Endometrial microvascular endothelial cells (primary cell): ENCODE data around the gene NHERF2. TPM values are rescaled to one million over a fixed set of nuclear protein-coding genes. Genes with fewer than 3 reads are reported as not detected.

Experiments
- in situ Hi-C: cut with HindIII; loops from 2 replicates; pipeline ENCODE4 v1.10.0; 2017; ENCODE audit warnings: low sequenced_read_pairs, low pct_unique_long_range_greater_than_20kb; ENCODE audit errors: inconsistent ontology term
- total RNA-seq: library from RNA; depleted of rRNA; stranded (reverse); fragments of >200 nt; gene quantifications from one replicate; pipeline ENCODE4 v1.2.3, GENCODE V29; 2015; ENCODE audit errors: inconsistent ontology term

Gene NHERF2
- total RNA-seq, 1 donor from 2014 or later = 194 TPM

DNA sequence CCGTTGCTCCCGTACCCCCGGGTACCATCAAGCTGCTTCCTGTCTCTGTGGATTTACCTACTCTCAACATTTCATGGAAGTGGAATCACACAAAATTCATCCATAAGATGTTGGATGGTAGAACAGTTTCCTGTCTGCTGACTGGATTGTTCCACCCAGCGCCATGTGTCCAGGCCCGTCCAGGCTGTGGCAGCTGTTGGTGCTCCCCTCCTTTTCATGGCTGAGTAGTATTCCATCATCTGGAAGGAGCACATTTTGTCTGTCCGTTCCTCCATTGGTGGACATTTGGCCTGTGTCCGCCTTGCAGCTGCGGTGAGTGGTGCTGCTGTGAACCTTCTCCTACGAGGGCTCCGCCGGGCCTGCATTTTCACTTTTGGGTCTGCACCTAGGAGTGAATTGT, 39.4 kb downstream of the NHERF2 start:
- in situ Hi-C loops = no loop called here

- in situ Hi-C loops = no loop called here
Observed at GRCh38 chr16:2070576-2071453, 44.1 kb downstream of the NHERF2 start.

DNA sequence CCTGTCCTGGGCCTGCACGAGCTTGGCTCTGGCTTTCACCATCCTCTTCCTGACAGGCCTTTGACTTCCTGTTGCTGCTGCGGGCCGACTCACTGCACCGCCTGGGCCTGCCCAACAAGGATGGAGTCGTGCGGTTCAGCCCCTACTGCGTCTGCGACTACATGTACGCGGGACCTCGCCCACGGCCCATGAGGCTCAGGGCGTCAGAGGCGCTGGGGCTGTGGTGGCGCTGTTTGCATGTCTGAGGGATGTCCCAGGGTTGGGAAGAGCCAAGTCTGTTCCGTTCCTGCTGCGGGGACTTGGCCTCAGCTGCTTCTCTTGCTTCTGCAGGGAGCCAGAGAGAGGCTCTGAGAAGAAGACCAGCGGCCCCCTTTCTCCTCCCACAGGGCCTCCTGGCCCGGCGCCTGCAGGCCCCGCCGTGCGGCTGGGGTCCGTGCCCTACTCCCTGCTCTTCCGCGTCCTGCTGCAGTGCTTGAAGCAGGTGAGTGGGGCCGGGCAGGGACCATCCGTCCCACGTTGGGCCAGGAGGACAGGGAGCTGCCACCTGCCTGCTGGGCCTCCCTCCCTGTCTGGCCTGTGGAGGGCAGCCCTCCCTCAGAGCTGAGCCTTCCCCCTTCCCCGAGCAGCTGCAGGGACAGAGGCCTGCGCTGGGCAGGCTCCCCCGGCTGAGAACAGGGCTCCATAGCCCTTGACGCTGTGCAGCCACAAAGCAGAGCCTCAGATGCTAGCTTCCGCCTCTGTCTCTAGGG, 44.9 kb downstream of the NHERF2 start:
- in situ Hi-C loops = no loop called here

GRCh38 chr16:2072926-2073325, 46.2 kb downstream of the NHERF2 start:
- in situ Hi-C loops = no loop called here

- in situ Hi-C loops = no loop called here
Observed at GRCh38 chr16:2074071-2074470, 47.4 kb downstream of the NHERF2 start.

- in situ Hi-C loops = no loop called here
Observed at GRCh38 chr16:2075631-2076030, 48.9 kb downstream of the NHERF2 start.

DNA sequence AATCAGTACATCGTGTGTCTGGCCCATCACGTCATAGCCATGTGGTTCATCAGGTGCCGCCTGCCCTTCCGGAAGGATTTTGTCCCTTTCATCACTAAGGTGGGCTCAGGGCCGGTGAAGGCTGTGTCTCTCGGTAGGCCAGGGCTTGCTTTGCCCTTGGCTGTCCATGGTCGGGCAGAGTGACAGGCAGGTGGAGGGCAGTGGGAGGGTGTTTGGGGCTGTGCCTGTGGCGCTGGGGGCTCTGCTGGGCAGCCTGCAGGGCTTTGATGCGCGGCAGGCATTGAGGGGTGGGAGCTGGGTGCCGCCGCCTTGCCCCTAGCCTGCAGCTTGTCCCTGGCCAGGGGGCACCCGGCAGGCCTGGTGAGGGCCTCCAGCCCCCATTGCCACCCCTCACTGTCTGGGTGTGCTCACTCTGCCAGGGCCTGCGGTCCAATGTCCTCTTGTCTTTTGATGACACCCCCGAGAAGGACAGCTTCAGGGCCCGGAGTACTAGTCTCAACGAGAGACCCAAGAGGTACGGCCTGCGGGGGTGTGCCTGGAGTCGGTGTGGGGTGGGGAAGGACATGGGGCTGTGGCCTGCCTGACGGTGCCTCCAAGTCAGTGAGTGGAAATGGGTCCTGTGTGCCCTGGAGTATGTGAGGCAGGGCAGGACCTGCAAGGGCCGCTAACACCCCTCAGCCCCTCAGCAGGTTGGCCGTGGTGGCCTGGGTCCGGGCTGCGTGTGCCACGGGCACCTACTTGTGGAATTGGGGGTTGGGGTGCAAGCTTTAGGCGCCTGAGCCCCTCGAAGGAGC, 49.6 kb downstream of the NHERF2 start:
- in situ Hi-C loops = no loop called here

DNA sequence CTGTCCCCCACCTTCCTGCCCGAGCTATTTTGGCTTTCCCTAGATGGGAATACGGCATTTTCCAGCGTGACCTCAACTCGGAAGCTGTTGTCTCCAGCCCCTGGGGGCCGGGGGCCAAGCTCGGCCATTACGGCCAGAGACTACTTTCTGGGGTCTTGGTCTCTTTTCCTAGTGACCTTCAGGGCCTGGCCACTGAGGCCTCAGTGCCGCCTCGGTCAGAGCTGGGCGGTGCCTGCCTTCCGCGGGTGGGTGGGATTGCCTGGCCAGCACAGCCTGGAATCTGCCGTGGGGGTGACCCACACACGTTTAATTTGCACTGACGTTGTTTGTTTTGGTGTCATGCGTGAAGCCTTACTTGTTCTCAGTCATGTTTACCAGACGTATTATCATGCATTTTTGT, 50.3 kb downstream of the NHERF2 start:
- in situ Hi-C loops = no loop called here

GRCh38 chr16:2077696-2078095, 51.0 kb downstream of the NHERF2 start:
- in situ Hi-C loops = no loop called here

DNA sequence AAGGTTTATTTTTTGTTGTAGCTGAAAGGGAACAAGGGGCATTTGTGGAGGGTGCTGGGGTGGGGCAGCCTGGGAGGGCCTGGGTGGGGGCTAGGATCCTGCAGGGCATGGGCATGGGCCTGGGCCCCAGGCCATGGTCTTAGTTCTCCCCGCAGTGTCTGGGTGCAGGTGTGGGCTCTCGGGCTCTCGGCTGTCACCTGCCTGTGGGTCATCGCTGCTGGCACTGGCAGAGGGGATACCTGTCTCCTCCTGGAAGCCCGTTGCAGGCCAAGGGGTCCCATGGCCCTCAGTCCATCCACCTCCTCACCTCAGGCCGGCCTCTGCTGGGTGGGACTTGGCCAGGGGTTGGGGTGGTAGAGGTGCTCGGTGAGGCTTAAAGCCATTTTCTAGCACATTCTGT, 51.4 kb downstream of the NHERF2 start:
- in situ Hi-C loops = no loop called here

DNA sequence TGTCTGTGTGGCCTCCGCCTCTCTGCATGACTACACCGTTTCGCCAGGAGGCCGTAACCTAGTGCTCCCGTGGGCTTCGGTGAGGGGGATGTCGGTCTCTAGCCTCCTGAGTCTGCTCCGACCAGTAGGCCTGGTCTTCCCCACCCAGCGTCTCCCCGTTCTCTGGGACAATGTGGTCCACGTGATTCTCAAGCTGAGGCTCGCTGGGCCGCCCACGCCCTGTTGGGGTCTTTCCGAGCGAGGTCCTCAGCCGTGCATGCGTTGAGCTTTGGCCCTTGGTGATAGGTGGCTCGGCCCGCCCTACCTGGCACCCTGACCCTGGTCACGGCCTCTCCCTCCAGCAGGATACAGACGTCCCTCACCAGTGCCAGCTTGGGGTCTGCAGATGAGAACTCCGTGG, 52.0 kb downstream of the NHERF2 start:
- in situ Hi-C loops = no loop called here

DNA sequence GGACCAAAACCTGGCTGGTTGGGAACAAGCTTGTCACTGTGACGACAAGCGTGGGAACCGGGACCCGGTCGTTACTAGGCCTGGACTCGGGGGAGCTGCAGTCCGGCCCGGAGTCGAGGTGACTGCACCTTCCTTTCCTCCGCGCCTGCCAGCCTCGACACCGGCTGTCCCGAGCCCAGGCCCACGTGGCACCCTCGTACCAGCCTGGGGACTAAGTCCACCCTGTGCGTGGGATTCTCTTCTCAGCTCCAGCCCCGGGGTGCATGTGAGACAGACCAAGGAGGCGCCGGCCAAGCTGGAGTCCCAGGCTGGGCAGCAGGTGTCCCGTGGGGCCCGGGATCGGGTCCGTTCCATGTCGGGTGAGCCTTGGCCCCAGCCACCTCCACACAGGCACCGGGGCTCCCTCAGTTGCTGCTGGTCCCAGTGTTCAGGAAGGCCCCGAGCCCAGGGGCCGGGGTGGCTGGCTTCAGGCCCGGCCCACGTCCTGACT, 52.7 kb downstream of the NHERF2 start:
- in situ Hi-C loops = no loop called here

DNA sequence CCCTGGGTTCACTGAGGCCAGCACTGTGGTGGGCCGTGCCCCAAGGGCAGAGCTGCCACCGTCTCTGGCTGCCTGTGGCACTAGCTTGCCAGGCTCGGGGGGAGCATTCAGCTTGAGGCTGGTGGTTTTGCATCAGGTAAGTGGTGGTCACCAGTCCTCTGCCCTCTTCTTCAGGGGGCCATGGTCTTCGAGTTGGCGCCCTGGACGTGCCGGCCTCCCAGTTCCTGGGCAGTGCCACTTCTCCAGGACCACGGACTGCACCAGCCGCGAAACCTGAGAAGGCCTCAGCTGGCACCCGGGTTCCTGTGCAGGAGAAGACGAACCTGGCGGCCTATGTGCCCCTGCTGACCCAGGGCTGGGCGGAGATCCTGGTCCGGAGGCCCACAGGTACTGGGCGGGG, 53.3 kb downstream of the NHERF2 start:
- in situ Hi-C loops = no loop called here

DNA sequence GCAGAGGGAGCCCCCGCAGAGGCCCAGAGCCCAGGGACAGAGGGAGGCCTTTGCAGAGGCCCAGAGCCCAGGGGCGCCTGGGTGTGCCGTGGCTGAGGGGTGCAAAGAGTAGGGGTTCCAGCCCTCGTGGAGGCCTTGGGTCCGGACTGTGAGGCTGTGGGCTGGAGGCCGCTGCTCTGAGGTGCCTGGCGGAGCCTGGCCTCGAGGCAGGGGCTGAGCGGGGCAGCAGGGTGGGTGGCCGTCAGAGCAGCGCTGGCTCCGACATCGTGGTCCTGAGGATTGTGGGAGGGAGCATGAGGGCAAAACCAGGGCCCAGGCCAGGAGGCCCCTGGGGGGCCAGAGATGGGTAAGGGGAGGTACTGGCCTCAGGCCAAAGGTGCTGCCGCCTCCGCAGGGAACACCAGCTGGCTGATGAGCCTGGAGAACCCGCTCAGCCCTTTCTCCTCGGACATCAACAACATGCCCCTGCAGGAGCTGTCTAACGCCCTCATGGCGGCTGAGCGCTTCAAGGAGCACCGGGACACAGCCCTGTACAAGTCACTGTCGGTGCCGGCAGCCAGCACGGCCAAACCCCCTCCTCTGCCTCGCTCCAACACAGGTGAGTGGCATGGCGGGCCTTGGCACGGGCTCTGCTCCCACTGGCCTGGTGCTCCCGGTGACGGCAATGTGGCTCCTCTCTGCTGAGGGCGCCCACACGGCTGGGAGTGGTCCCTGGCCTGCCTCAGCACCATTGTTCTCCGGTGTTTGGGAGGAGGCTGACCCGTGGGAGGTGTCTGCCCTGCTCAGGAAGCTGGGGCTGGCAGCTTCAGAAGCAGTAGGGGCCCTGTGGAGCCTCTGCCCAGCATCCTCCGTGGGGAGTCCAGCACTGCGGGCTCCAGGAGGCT, 54.7 kb downstream of the NHERF2 start:
- in situ Hi-C loops = no loop called here

DNA sequence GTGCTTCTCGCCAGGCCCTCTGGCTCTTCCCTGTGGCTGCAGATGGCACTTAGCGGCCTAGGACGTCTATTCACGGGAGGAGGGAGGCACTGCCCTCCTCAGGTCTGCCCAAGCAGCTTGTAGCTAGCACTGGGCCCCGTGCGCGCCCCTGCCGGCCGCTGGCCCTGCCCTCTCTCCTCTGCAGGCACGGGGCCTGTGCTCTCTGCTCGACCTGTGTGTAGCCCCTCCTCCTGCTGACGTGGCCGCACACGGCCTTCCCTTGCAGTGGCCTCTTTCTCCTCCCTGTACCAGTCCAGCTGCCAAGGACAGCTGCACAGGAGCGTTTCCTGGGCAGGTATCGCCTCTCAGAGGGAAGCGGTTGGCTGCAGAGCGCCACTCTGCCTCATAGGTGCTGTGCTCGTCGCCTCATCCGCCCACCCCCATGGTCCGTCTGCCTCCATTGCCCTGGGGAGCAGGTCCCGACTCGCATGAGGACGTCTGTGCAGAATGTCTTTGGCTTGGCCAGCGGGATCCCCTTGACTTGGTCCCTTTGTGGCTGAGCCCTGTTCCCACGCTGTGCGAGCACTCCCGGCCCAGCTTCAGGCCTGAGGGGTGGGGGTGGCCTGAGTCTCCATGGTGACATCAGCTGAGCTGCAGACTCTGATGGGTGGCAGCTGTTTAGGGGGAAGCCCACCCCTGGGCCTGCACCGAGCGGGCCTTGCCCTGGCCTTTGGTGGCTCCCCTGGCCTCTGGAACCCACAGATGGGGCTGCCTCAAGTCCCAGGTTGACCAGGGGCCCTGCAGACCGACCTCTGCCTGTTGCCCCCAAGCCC, 55.7 kb downstream of the NHERF2 start:
- in situ Hi-C loops = no loop called here

- in situ Hi-C loops = no loop called here
Observed at GRCh38 chr16:2082983-2083364, 56.3 kb downstream of the NHERF2 start.

GRCh38 chr16:2083409-2083808, 56.7 kb downstream of the NHERF2 start:
- in situ Hi-C loops = no loop called here
